H9 (cell line): ENCODE measurements around the gene CCDC92B. TPM values are rescaled to one million over a fixed set of nuclear protein-coding genes. Genes with fewer than 3 reads are reported as not detected.

ENCODE experiments used
- DNase-seq: peaks from one replicate; pipeline ENCODE4 v3.0.0-alpha.2; 2017
- H2AFZ ChIP-seq: one replicate; pipeline ENCODE4 v1.6.1; 2013; ENCODE audit warnings: mild to moderate bottlenecking, low read length, control low read depth, moderate library complexity
- H2AK5ac ChIP-seq: 2 replicates; pipeline ENCODE4 v1.6.1; 2013; ENCODE audit warnings: low read length, control low read depth, mixed read lengths; ENCODE audit not compliant: insufficient read length
- H2BK120ac ChIP-seq: one replicate; pipeline ENCODE4 v1.6.1; 2013; ENCODE audit warnings: low read depth, mild to moderate bottlenecking, low read length, control low read depth, inconsistent platforms; ENCODE audit not compliant: poor library complexity, severe bottlenecking
- H2BK12ac ChIP-seq: 2 replicates; pipeline ENCODE4 v1.6.1; 2013; ENCODE audit warnings: low read length, control low read depth, mixed read lengths, low read depth; ENCODE audit not compliant: insufficient read length
- H2BK15ac ChIP-seq: 2 replicates; pipeline ENCODE4 v1.6.1; 2013; ENCODE audit warnings: low read depth, low read length, control low read depth
- H2BK20ac ChIP-seq: one replicate; pipeline ENCODE4 v1.6.1; 2013; ENCODE audit warnings: low read depth, mild to moderate bottlenecking, low read length, control low read depth, inconsistent platforms; ENCODE audit not compliant: poor library complexity, severe bottlenecking
- H2BK5ac ChIP-seq: 2 replicates; pipeline ENCODE4 v1.6.1; 2013; ENCODE audit warnings: low read length, control low read depth, mixed read lengths; ENCODE audit not compliant: insufficient read length
- H3K14ac ChIP-seq: 2 replicates; pipeline ENCODE4 v1.6.1; 2013; ENCODE audit warnings: low read length, control low read depth; ENCODE audit not compliant: insufficient read depth
- H3K18ac ChIP-seq: 2 replicates; pipeline ENCODE4 v1.6.1; 2013; ENCODE audit warnings: low read depth, mild to moderate bottlenecking, mixed read lengths, low read length, control low read depth; ENCODE audit not compliant: insufficient read length
- H3K23ac ChIP-seq: 2 replicates; pipeline ENCODE4 v1.6.1; 2013; ENCODE audit warnings: low read length, control low read depth, mixed read lengths, low read depth; ENCODE audit not compliant: insufficient read length
- H3K23me2 ChIP-seq: 2 replicates; pipeline ENCODE4 v1.6.1; 2013; ENCODE audit warnings: low read depth, mild to moderate bottlenecking, mixed read lengths, low read length, control low read depth; ENCODE audit not compliant: insufficient read length, poor library complexity, severe bottlenecking
- H3K27ac ChIP-seq: 2 replicates; pipeline ENCODE4 v1.5.1; 2013; ENCODE audit warnings: low read length, control low read depth, mixed read lengths, low read depth; ENCODE audit not compliant: insufficient read length
- H3K27me3 ChIP-seq: 2 replicates; pipeline ENCODE4 v1.6.1; 2013; ENCODE audit warnings: low read length, control low read depth, inconsistent platforms; ENCODE audit not compliant: insufficient read depth
- H3K4ac ChIP-seq: 2 replicates; pipeline ENCODE4 v1.6.1; 2013; ENCODE audit warnings: low read depth, mild to moderate bottlenecking, control low read depth, inconsistent platforms, low read length, moderate library complexity
- H3K4me1 ChIP-seq: 2 replicates; pipeline ENCODE4 v1.6.1; 2013; ENCODE audit warnings: low read length, control low read depth, inconsistent platforms; ENCODE audit not compliant: insufficient read depth
- H3K4me2 ChIP-seq: 2 replicates; pipeline ENCODE4 v1.6.1; 2013; ENCODE audit warnings: low read length, control low read depth, mixed read lengths; ENCODE audit not compliant: insufficient read length, insufficient read depth
- H3K56ac ChIP-seq: 2 replicates; pipeline ENCODE4 v1.6.1; 2013; ENCODE audit warnings: low read depth, mild to moderate bottlenecking, mixed read lengths, low read length, control low read depth; ENCODE audit not compliant: insufficient read length
- H3K79me1 ChIP-seq: 2 replicates; pipeline ENCODE4 v1.6.1; 2013; ENCODE audit warnings: low read depth, mild to moderate bottlenecking, moderate library complexity, low read length, control low read depth, inconsistent platforms; ENCODE audit not compliant: insufficient read depth, poor library complexity, severe bottlenecking
- H3K79me2 ChIP-seq: 2 replicates; pipeline ENCODE4 v1.6.1; 2013; ENCODE audit warnings: low read length, control low read depth, inconsistent platforms; ENCODE audit not compliant: insufficient read depth
- H3K9ac ChIP-seq: 2 replicates; pipeline ENCODE4 v1.6.1; 2013; ENCODE audit warnings: low read length, control low read depth, mixed read lengths; ENCODE audit not compliant: insufficient read length; ENCODE audit errors: extremely low read depth
- H3K9me3 ChIP-seq: one replicate; pipeline ENCODE4 v1.6.1; 2013; ENCODE audit warnings: low read depth, low read length, inconsistent platforms; ENCODE audit not compliant: control insufficient read depth
- H3T11ph ChIP-seq: one replicate; pipeline ENCODE4 v1.6.1; 2013; ENCODE audit warnings: mild to moderate bottlenecking, low read length, control low read depth, inconsistent platforms
- H4K20me1 ChIP-seq: one replicate; pipeline ENCODE4 v1.6.1; 2013; ENCODE audit not compliant: control insufficient read depth, insufficient read length, insufficient read depth
- H4K5ac ChIP-seq: 2 replicates; pipeline ENCODE4 v1.6.1; 2013; ENCODE audit warnings: low read depth, mild to moderate bottlenecking, mixed read lengths, low read length, control low read depth; ENCODE audit not compliant: insufficient read length
- H4K8ac ChIP-seq: replicated peaks from 2 replicates; pipeline ENCODE4 v1.6.1; 2013; ENCODE audit warnings: low read length, control low read depth, mixed read lengths, low read depth; ENCODE audit not compliant: insufficient read length
- H4K91ac ChIP-seq: 2 replicates; pipeline ENCODE4 v1.6.1; 2013; ENCODE audit warnings: low read depth, mild to moderate bottlenecking, moderate library complexity, mixed read lengths, low read length, control low read depth; ENCODE audit not compliant: insufficient read length
- H3K27ac Mint-ChIP-seq, 3 experiments: 2 replicates in 2 of 3; 3 replicates in 1 of 3; pipeline ENCODE4 v1.8.0; 2020 to 2021; ENCODE audit warnings: mixed read lengths in 3 of 3, mild to moderate bottlenecking in 1 of 3, moderate library complexity in 1 of 3
- H3K27me3 Mint-ChIP-seq: 2 replicates; pipeline ENCODE4 v1.8.0; 2021; ENCODE audit warnings: low read depth, mild to moderate bottlenecking, moderate library complexity, mixed read lengths
- H3K36me3 Mint-ChIP-seq, 3 experiments: 2 replicates in 2 of 3; 3 replicates in 1 of 3; pipeline ENCODE4 v1.8.0; 2020 to 2021; ENCODE audit warnings: low read depth in 3 of 3, mixed read lengths in 3 of 3; ENCODE audit not compliant: insufficient read depth in 1 of 3
- H3K4me1 Mint-ChIP-seq, 2 experiments: 2 replicates each; pipeline ENCODE4 v1.8.0; 2020; ENCODE audit warnings: mixed read lengths in 2 of 2
- H3K4me3 Mint-ChIP-seq, 2 experiments: 2 replicates in 1 of 2; 3 replicates in 1 of 2; pipeline ENCODE4 v1.8.0; 2020 to 2021; ENCODE audit warnings: mild to moderate bottlenecking in 2 of 2, mixed read lengths in 2 of 2, moderate library complexity in 1 of 2
- H3K9me3 Mint-ChIP-seq, 2 experiments: 2 replicates in 1 of 2; 3 replicates in 1 of 2; pipeline ENCODE4 v1.8.0; 2020; ENCODE audit warnings: mild to moderate bottlenecking in 2 of 2, mixed read lengths in 2 of 2, moderate library complexity in 1 of 2
- CTCF ChIP-seq: fragments of 200-600 bp; sonication (generic); conservative IDR thresholded peaks from 3 replicates; pipeline ENCODE4 v1.8.0; 2021; ENCODE audit warnings: antibody characterized with exemption, mild to moderate bottlenecking
- WGBS: extraction: QIAGEN DNeasy Blood & Tissue Kit; methylation state at CpG from one replicate; pipeline ENCODE4 v1.1.7; 2013; ENCODE audit warnings: missing lambda C conversion rate, low lambda C conversion rate, mixed read lengths; ENCODE audit not compliant: insufficient read length; ENCODE audit errors: extremely low coverage; 5-methylcytosine and 5-hydroxymethylcytosine counted together
- total RNA-seq: library from RNA; stranded (reverse); gene quantifications from 2 replicates; pipeline ENCODE4 v1.2.1, GENCODE V29; 2021

CCDC92B gene
- total RNA-seq, 1 experiment from 2014 or later, result 8.0 TPM

- Histone ChIP-seq H2BK20ac (no peak within 1 kb of the TSS), H3K79me1 (no peaks in the 10 kb centered on the region), H2AFZ (no peak within 1 kb of the TSS), H2BK5ac (no peak within 1 kb of the TSS), H2AK5ac (no peak within 1 kb of the TSS), H4K91ac (no peak within 1 kb of the TSS), H3K79me2 (peaks cover 17% of the 10 kb centered on the region; the same call in 1 of the 2 replicates), H4K20me1 (no peaks in the 10 kb centered on the region), H3K9ac (peak within 1 kb of the TSS; percentile 28), H4K5ac (no peak within 1 kb of the TSS), H3K23ac (no peak within 1 kb of the TSS), H3K4me1 (peaks cover 4% of the 10 kb centered on the region; the same call in 1 of the 2 replicates), H3K23me2 (peaks cover 13% of the 10 kb centered on the region), H2BK12ac (no peak within 1 kb of the TSS), H3K56ac (no peak within 1 kb of the TSS), H4K8ac (no peak within 1 kb of the TSS), H3K27ac (no peak within 1 kb of the TSS), H3T11ph (no peak within 1 kb of the TSS), H3K18ac (peak within 1 kb of the TSS; percentile 6), H3K9me3 (no peaks in the 10 kb centered on the region), H2BK15ac (no peak within 1 kb of the TSS; the same call in 1 of the 2 replicates), H3K27me3 (no peaks in the 10 kb centered on the region; the same call in 1 of the 2 replicates), H3K14ac (peak within 1 kb of the TSS; percentile 77), H2BK120ac (no peak within 1 kb of the TSS), H3K4ac (no peak within 1 kb of the TSS), H3K4me2 (peak within 1 kb of the TSS; percentile 61)
- TF ChIP-seq CTCF, result no peak
- peak; percentile 82 for DNase-seq
- Mint-ChIP-seq H3K27ac (peak within 1 kb of the TSS in 2 of 3 experiments; percentile 67 to 69; a peak in 3 of 7 replicates), H3K4me3 (peak within 1 kb of the TSS; percentile 80 to 85), H3K9me3 (no peaks in the 10 kb centered on the region; a peak in 1 of 5 replicates), H3K4me1 (peaks cover 34 to 47% of the 10 kb centered on the region in 2 experiments), H3K27me3 (peaks cover 16% of the 10 kb centered on the region), H3K36me3 (peaks cover 0 to 2% (median 0%) of the 10 kb centered on the region in 3 experiments; a peak in 1 of 7 replicates)
- WGBS, result no CpG with 5 or more reads among the region's 76 CpGs
Measured at GRCh38 chr17:2711608-2712299, 37.7 kb downstream of the CCDC92B start, which contains the start of gene CLUH. CLUH (minus strand) TSS chr17:2711764; CDS start chr17:2711661, 103 bp downstream.
